ENCODE measurements around the gene ASTL.
A peak's percentile ranks its signal among the peaks of the same experiment; 100 is the strongest.

ASTL gene

GRCh38 chr2:96156926-96157648 is 18.8 kb upstream of the ASTL start:
- ATAC-seq (replicated peaks; ENCODE audit: extremely low read depth, poor library complexity, severe bottlenecking) (no peak), DNase-seq (ENCODE audit: low spot score in 2 of 2) (no peak)
- Mint-ChIP-seq H3K4me3 (peak overlapping the region; percentile 71), H3K27ac (ENCODE audit: low read depth) (peak overlapping the region; percentile 95), H3K9me3 (no peaks in the 10 kb centered on the region), H3K27me3 (no peaks in the 10 kb centered on the region), H3K4me1 (peaks cover 74% of the 10 kb centered on the region), H3K36me3 (ENCODE audit: insufficient read depth) (peaks cover 12% of the 10 kb centered on the region)

- Mint-ChIP-seq H3K4me3 (peak overlapping the region; percentile 71), H3K27ac (ENCODE audit: low read depth) (peak overlapping the region; percentile 95)
- DNase-seq (ENCODE audit: low spot score in 2 of 2): peak in 1 of 2 donors; percentile 50
Measured at GRCh38 chr2:96156011-96156820, 17.9 kb upstream of the ASTL start.

DNA sequence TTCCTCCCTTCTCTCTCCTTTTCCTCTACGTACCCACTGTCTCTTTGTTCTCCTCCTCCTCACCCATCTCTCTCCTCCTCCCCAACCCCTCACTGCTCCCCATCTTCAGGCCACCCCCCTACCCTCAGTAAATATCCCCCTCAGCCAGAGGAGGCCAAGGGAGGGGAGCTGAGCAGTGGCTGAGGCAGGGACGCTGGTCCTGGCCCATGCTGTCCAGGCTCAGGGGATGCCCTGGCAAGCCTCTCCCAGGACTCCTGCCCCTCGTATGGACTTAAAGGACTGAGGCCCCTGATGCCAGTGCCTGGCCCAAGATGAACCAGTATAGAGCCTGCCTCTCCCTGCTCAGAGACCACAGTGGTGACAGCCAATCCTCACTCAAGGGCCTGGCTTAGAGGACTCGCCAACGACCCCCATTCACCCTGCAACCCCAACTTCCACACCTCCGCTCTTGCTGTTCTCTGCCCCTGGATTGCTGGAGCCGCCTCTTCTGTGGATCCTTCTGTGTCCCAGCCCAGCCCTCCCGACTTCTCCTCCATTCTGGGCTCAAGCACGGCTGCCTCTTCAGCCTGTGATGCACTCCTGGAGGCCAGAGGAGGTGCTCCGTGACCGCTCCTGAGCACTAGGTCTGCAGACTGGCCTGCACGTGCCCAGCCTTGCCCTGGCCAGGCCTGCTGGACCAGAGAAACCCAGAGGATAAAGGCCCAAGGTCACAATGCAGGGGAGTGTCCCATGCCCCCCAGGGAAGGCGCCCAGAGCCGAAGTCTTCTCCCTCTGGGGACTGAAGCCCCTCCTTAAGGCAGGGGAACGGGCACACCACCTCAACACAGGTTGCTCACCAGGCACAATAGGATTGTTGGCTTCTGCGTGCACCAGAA is 16.4 kb upstream of the ASTL start:
- DNase-seq (ENCODE audit: low spot score in 2 of 2) (no peak), ATAC-seq (replicated peaks; ENCODE audit: extremely low read depth, poor library complexity, severe bottlenecking) (no peak)
- peaks cover 14% of the 10 kb centered on the region for H3K36me3 Mint-ChIP-seq (ENCODE audit: insufficient read depth)
- peaks cover 73% of the 10 kb centered on the region for H3K4me1 Mint-ChIP-seq
- H3K27ac Mint-ChIP-seq (ENCODE audit: low read depth): peak overlapping the region; percentile 95
- no peaks in the 10 kb centered on the region for H3K27me3 Mint-ChIP-seq
- no peaks in the 10 kb centered on the region for H3K9me3 Mint-ChIP-seq
- no peak overlapping the region for H3K4me3 Mint-ChIP-seq

More at GRCh38 chr2:96156011-96156820, 17.9 kb upstream of the ASTL start:
- Mint-ChIP-seq H3K4me1 (peaks cover 75% of the 10 kb centered on the region), H3K27me3 (no peaks in the 10 kb centered on the region), H3K36me3 (ENCODE audit: insufficient read depth) (peaks cover 12% of the 10 kb centered on the region), H3K9me3 (no peaks in the 10 kb centered on the region)
- peak; percentile 59 for ATAC-seq (replicated peaks; ENCODE audit: extremely low read depth, poor library complexity, severe bottlenecking)

DNA sequence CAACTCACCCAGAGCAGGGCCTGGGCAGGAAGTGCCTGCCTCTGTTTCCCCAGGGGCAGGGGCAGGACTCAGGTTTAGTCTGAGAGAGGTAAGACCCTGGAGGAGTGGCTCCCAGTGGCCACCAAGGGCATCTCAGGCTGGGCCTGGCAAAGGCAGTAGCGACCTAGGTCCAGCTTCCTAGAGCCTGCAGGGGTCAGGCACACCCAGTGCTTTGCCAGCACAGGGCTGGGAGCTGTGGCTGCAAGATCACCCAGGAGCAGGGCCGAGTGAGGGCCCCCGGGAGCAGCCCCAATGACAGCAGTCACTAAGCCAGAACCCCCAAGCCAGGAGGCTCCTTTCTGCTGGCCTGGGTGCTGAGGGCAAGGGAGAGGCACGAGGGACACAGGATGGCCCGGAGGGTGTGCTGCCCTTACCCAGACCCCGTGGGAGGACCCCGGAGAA is 15.7 kb upstream of the ASTL start:
- H3K27ac Mint-ChIP-seq (ENCODE audit: low read depth): no peak overlapping the region

DNA sequence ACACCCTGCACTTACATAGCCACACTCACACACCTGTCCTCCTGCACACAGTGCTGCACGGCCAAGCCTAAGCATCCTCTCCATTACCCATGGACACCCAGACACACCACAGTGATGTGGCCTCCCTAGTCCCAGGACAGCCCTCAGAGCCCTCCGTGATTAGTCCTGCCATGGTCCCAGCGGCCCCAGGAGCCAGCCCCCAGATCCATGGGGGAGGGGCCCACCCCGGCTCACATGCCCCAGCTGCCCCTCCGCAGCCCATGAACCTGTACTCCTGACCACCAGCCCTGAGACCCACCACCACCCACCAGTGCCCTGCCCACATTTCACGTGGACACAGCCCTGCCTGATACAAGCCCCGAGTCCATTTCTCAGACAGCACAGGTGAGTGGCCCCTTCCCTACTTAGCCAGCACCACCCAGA is 15.0 kb upstream of the ASTL start:
- H3K27me3 Mint-ChIP-seq: no peaks in the 10 kb centered on the region
- peaks cover 15% of the 10 kb centered on the region for H3K36me3 Mint-ChIP-seq (ENCODE audit: insufficient read depth)
- H3K4me3 Mint-ChIP-seq: no peak overlapping the region
- ATAC-seq (replicated peaks; ENCODE audit: extremely low read depth, poor library complexity, severe bottlenecking) (no peak), DNase-seq (ENCODE audit: low spot score in 2 of 2) (no peak)
- H3K27ac Mint-ChIP-seq (ENCODE audit: low read depth): no peak overlapping the region
- H3K9me3 Mint-ChIP-seq: no peaks in the 10 kb centered on the region
- peaks cover 70% of the 10 kb centered on the region for H3K4me1 Mint-ChIP-seq

More for the DNA sequence above, 15.7 kb upstream of the ASTL start:
- no peaks in the 10 kb centered on the region for H3K27me3 Mint-ChIP-seq
- H3K9me3 Mint-ChIP-seq: no peaks in the 10 kb centered on the region
- peaks cover 68% of the 10 kb centered on the region for H3K4me1 Mint-ChIP-seq
- ATAC-seq (replicated peaks; ENCODE audit: extremely low read depth, poor library complexity, severe bottlenecking) (no peak), DNase-seq (ENCODE audit: low spot score in 2 of 2) (no peak)
- peaks cover 14% of the 10 kb centered on the region for H3K36me3 Mint-ChIP-seq (ENCODE audit: insufficient read depth)
- H3K4me3 Mint-ChIP-seq: no peak overlapping the region

GRCh38 chr2:96152304-96153161 is 14.2 kb upstream of the ASTL start:
- H3K27me3 Mint-ChIP-seq: no peaks in the 10 kb centered on the region
- peaks cover 71% of the 10 kb centered on the region for H3K4me1 Mint-ChIP-seq
- DNase-seq (ENCODE audit: low spot score in 2 of 2) (no peak), ATAC-seq (replicated peaks; ENCODE audit: extremely low read depth, poor library complexity, severe bottlenecking) (no peak)
- no peaks in the 10 kb centered on the region for H3K9me3 Mint-ChIP-seq
- no peak overlapping the region for H3K27ac Mint-ChIP-seq (ENCODE audit: low read depth)
- peaks cover 16% of the 10 kb centered on the region for H3K36me3 Mint-ChIP-seq (ENCODE audit: insufficient read depth)
- no peak overlapping the region for H3K4me3 Mint-ChIP-seq

GRCh38 chr2:96151595-96152303 is 13.4 kb upstream of the ASTL start:
- ATAC-seq (replicated peaks; ENCODE audit: extremely low read depth, poor library complexity, severe bottlenecking) (no peak), DNase-seq (ENCODE audit: low spot score in 2 of 2) (no peak)
- no peaks in the 10 kb centered on the region for H3K9me3 Mint-ChIP-seq
- H3K4me3 Mint-ChIP-seq: no peak overlapping the region
- H3K27ac Mint-ChIP-seq (ENCODE audit: low read depth): no peak overlapping the region
- peaks cover 13% of the 10 kb centered on the region for H3K36me3 Mint-ChIP-seq (ENCODE audit: insufficient read depth)
- H3K4me1 Mint-ChIP-seq: peaks cover 71% of the 10 kb centered on the region
- no peaks in the 10 kb centered on the region for H3K27me3 Mint-ChIP-seq

DNA sequence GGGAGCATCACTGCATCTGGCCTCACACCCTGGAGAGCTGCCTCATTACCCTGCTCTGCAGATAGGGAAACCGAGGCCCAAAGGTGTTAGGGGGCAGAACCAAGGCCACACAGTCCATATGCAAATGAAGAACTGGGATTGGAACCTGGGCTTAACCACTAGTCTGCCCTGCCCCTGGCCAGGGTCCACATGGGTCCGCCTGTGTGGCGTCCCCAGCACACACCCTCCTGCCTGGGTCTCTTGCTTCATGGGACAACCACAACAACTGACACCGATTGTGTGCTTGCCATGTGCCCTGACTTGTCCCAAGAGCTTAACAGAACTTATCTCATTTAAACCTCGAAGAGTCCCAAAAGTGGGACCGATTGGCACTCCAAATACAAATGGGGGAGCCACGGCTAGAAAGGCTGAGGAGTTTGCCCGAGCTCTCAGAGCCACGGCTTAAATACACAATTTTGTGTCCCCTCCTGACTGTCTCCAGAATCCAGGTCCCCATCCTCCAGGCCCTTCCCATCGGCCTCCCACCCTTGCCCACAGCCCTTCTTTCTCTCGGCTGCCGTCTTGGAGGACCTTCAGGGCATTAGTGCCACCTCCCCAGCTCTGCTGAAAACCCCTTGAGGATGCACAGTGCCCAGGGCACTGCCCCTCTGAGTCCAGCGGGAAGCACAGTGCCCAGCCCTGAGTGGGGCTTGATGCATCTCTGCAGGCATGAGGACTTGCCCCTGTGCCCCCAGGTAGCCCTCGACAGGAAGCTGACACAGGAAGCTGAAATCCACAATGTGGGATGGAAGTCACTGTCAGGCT is 12.7 kb upstream of the ASTL start:
- peak overlapping the region; percentile 70 for H3K27ac Mint-ChIP-seq (ENCODE audit: low read depth)
- DNase-seq (ENCODE audit: low spot score in 2 of 2) (no peak), ATAC-seq (replicated peaks; ENCODE audit: extremely low read depth, poor library complexity, severe bottlenecking) (no peak)
- H3K27me3 Mint-ChIP-seq: no peaks in the 10 kb centered on the region
- no peak overlapping the region for H3K4me3 Mint-ChIP-seq
- no peaks in the 10 kb centered on the region for H3K9me3 Mint-ChIP-seq
- H3K36me3 Mint-ChIP-seq (ENCODE audit: insufficient read depth): peaks cover 19% of the 10 kb centered on the region
- H3K4me1 Mint-ChIP-seq: peaks cover 71% of the 10 kb centered on the region

- Mint-ChIP-seq H3K4me1 (peaks cover 70% of the 10 kb centered on the region), H3K27ac (ENCODE audit: low read depth) (peak overlapping the region; percentile 70), H3K36me3 (ENCODE audit: insufficient read depth) (peaks cover 27% of the 10 kb centered on the region), H3K4me3 (no peak overlapping the region), H3K27me3 (no peaks in the 10 kb centered on the region), H3K9me3 (no peaks in the 10 kb centered on the region)
- no peak for ATAC-seq (replicated peaks; ENCODE audit: extremely low read depth, poor library complexity, severe bottlenecking)
- no peak for DNase-seq (ENCODE audit: low spot score in 2 of 2)
Measured at GRCh38 chr2:96150007-96150640, 11.8 kb upstream of the ASTL start.

- ATAC-seq (replicated peaks; ENCODE audit: extremely low read depth, poor library complexity, severe bottlenecking): peak; percentile 74
- peaks cover 68% of the 10 kb centered on the region for H3K4me1 Mint-ChIP-seq
Measured at GRCh38 chr2:96148410-96149217, 10.3 kb upstream of the ASTL start.

More at GRCh38 chr2:96148410-96149217, 10.3 kb upstream of the ASTL start:
- peaks cover 38% of the 10 kb centered on the region for H3K36me3 Mint-ChIP-seq (ENCODE audit: insufficient read depth)
- DNase-seq (ENCODE audit: low spot score in 2 of 2): peak; percentile 87 to 98
- H3K27ac Mint-ChIP-seq (ENCODE audit: low read depth): peak overlapping the region; percentile 97
- H3K4me3 Mint-ChIP-seq: peak overlapping the region; percentile 96
- no peaks in the 10 kb centered on the region for H3K27me3 Mint-ChIP-seq
- no peaks in the 10 kb centered on the region for H3K9me3 Mint-ChIP-seq

All from central memory CD8-positive, alpha-beta T cell (primary cell).